Stimulated activated CD4-positive, alpha-beta T cell treated with anti-CD3 and anti-CD28 coated beads, Interleukin-12 subunit alpha, Interleukin-12 subunit beta, amount 100 ng/mL, for 48 hours (primary cell): ENCODE measurements around the gene NSD1.

ENCODE experiments used
- DNase-seq, 3 donors: peaks; one replicate each; pipeline ENCODE4 v3.0.0-alpha.2; 2020; ENCODE audit warnings: low read depth in 2 of 3, low spot score in 1 of 3

Gene NSD1

GRCh38 chr5:177346820-177347219 is 213.2 kb downstream of the NSD1 start:
- DNase-seq: no peak

- DNase-seq: no peak
Measured at GRCh38 chr5:177347699-177348098, 214.1 kb downstream of the NSD1 start.

GRCh38 chr5:177349362-177349647 is 215.7 kb downstream of the NSD1 start:
- no peak for DNase-seq

GRCh38 chr5:177349762-177350161 is 216.2 kb downstream of the NSD1 start:
- DNase-seq: no peak
